NCI-H2227 (cell line): ENCODE results near the gene TMEM161B.
"Not testable (repeated sequence)": the region's sequence is repeated elsewhere in the genome, so short reads cannot be mapped to it uniquely, and the experiment has no call there.

Source experiments
- DNase-seq: peaks from one replicate; lab custom pipeline; 2025; ENCODE audit not compliant: unreplicated experiment; lab: John Stamatoyannopoulos, UW

The TMEM161B gene

GRCh38 chr5:88268385-88269184 is at the start of gene TMEM161B:
Gene TMEM161B (minus strand): TSS chr5:88268845. CDS start chr5:88268723, 122 bp downstream.
- DNase-seq: peak; percentile 93

GRCh38 chr5:88304356-88304755 is 35.7 kb upstream of the TMEM161B start:
- no peak for DNase-seq

GRCh38 chr5:88298425-88298824 is 29.8 kb upstream of the TMEM161B start:
- no peak for DNase-seq

- no peak for DNase-seq
Observed at GRCh38 chr5:88290801-88291200, 22.2 kb upstream of the TMEM161B start.

GRCh38 chr5:88288528-88289197 is 20.0 kb upstream of the TMEM161B start:
- no peak for DNase-seq

- DNase-seq: no peak
Observed at GRCh38 chr5:88287846-88288527, 19.3 kb upstream of the TMEM161B start.

- DNase-seq: no peak
Observed at GRCh38 chr5:88287302-88287701, 18.7 kb upstream of the TMEM161B start.

- DNase-seq: no peak
Observed at GRCh38 chr5:88283690-88284089, 15.0 kb upstream of the TMEM161B start.

- no peak for DNase-seq
Observed at GRCh38 chr5:88281322-88281721, 12.7 kb upstream of the TMEM161B start.

- no peak for DNase-seq
Observed at GRCh38 chr5:88279584-88279983, 10.9 kb upstream of the TMEM161B start.

- no peak for DNase-seq
Observed at GRCh38 chr5:88276378-88276777, 7.7 kb upstream of the TMEM161B start.

- DNase-seq: no peak
Observed at GRCh38 chr5:88275581-88275980, 6.9 kb upstream of the TMEM161B start.

- DNase-seq: peak; percentile 8
Observed at GRCh38 chr5:88269222-88269771, 652 bp upstream of the TMEM161B start.

- DNase-seq: not testable (repeated sequence)
Observed at GRCh38 chr5:88264565-88264964, 4.1 kb downstream of the TMEM161B start.

GRCh38 chr5:88263349-88263748 is 5.3 kb downstream of the TMEM161B start:
- DNase-seq: no peak

GRCh38 chr5:88262116-88262515 is 6.5 kb downstream of the TMEM161B start:
- no peak for DNase-seq

GRCh38 chr5:88258636-88259035 is 10.0 kb downstream of the TMEM161B start:
- no peak for DNase-seq

- DNase-seq: no peak
Observed at GRCh38 chr5:88256872-88257271, 11.8 kb downstream of the TMEM161B start.

GRCh38 chr5:88256037-88256436 is 12.6 kb downstream of the TMEM161B start:
- DNase-seq: no peak

GRCh38 chr5:88254320-88254719 is 14.3 kb downstream of the TMEM161B start:
- no peak for DNase-seq

GRCh38 chr5:88251048-88251711 is 17.5 kb downstream of the TMEM161B start:
- DNase-seq: no peak
